Stimulated activated CD4-positive, alpha-beta T cell treated with anti-CD3 and anti-CD28 coated beads, Interleukin-4, amount 100 ng/mL, for 24 hours (primary cell): ENCODE measurements around the gene ATM.
"Not testable (repeated sequence)": the region's sequence is repeated elsewhere in the genome, so short reads cannot be mapped to it uniquely, and the experiment has no call there.

Experiments
- DNase-seq: peaks from one replicate; pipeline ENCODE4 v3.0.0-alpha.2; 2020

ATM gene

DNA sequence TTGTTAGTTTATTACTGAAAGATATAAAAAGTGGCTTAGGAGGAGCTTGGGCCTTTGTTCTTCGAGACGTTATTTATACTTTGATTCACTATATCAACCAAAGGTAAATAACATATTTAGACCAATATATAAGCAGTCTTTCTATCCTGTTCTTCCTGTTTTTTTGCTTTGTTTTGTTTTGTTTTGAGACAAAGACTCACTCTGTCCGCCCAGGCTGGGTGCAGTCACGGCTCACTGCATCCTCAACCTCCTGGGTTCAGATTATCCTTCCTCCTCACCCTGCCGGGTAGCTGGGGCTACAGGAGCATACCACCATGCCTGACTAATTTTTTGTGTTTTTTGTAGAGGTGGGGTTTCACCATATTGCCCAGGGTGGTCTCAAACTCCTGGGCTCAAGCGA lies 66.8 kb downstream of the ATM start:
- no peak for DNase-seq

DNA sequence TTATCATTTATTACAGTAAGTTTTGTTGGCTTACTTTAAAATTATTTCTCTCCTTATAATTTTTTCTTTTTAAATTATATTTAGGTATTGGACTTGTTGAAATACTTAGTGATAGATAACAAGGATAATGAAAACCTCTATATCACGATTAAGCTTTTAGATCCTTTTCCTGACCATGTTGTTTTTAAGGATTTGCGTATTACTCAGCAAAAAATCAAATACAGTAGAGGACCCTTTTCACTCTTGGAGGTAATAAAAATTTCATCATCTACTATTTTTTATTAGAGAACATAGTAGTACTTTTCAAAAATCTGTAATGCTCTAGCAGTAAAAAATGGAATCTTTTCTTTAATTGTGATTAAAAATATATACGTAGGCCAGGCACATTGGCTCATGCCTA lies 70.4 kb downstream of the ATM start:
- DNase-seq = no peak

DNA sequence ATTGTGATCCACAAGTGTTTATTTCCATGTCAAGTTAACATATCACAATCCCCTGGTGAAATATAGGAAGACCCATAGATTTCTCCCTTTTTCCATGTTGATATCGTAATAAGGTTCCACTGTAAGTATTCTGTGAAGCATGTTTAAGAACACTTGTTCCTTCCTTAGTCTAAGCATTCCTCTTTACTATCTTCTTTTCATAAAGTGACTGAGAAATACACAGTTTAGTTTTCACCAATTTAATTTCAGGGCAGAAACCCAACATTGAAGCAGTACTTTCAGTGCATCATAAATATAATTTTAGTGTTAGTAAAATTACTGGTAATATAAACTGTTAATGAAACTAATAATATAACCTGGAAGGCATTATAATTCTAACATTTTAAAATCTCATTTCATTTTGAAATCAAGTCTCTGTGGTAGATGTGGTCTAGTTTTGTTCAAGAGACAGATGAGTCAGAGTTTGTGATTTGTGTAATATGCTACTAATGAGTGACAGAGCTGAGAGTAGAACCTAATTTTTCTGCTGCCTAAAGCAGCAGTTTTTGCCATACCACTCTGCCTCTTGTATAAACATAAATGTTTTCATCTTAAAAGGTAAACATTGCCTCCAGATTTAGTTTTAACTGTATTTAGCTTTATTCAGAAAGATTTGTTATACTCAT lies 79.4 kb downstream of the ATM start:
- no peak for DNase-seq

DNA sequence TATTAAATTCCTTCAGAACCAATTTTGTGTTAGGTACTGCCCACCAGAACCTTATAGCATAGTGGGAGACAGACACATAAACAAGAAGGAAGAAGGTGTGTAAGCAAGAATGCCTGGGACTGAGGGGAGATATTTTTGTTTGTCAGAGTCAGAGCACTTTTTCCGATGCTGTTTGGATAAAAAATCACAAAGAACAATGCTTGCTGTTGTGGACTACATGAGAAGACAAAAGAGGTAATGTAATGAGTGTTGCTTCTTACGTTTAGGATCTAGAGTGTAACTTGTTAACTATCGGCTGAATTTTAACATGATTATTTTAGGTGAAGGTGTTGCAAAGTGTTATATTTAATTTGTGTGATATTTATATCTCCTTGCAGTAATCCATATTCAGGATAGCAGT lies 84.9 kb downstream of the ATM start:
- no peak for DNase-seq

DNA sequence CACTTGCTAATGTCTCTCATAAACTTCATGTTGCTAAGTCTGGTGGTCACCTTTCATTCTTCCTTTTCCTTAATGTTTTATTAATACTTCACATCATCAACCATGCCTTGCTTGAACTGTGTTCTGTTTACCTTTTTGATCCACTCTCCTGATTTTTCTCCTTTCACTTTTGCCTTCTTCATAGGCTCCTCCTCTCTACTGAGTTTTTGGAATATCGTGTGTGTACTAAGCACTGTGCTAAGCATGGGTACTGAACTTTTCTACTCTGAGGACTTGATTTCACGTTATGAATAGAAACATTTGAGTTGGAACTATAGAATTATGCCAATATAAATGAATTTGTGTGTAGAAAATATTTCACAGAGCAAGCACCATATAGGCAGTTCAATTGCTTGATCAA lies 90.6 kb downstream of the ATM start:
- no peak for DNase-seq

DNA sequence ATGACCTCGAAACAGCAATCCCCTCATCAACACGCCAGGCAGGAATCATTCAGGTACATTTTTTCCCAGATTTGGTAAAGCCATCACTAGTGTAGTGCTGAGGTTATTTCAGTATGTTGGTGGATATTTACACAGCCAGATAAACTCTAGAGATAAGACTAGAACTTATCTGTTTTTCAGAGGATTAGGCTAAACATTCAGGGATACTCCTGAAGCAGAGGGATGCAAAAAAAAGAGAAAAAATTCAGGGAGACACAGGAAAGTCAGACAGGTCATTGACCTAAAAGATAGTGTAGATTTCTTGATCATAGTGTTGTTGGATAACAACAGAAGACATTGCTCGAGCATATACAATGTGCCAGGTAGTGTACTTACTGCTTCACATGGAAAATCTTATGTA lies 93.2 kb downstream of the ATM start:
- DNase-seq = no peak

DNA sequence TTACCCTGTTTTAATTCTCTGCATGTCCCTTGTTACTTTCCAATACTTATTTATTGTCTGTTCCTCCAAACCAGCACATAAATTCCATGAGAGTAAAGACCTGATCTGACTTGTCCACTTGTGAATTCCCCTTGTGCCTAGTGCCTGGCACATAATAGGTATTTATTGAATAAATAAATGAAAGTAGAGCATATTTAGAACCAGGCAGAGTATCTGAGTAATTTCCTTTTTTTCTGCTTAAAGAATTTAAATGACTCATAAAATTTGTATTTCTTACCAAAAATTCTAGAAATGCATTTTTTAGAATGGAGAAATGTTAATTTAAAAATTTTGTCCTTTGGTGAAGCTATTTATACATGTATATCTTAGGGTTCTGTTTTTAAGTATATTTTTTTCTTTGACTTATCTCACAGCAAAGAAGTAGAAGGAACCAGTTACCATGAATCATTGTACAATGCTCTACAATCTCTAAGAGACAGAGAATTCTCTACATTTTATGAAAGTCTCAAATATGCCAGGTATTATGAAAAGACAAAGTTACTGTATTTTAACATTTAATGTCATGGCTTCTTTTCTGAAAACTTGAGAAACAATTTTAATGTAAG lies 96.8 kb downstream of the ATM start:
- no peak for DNase-seq

DNA sequence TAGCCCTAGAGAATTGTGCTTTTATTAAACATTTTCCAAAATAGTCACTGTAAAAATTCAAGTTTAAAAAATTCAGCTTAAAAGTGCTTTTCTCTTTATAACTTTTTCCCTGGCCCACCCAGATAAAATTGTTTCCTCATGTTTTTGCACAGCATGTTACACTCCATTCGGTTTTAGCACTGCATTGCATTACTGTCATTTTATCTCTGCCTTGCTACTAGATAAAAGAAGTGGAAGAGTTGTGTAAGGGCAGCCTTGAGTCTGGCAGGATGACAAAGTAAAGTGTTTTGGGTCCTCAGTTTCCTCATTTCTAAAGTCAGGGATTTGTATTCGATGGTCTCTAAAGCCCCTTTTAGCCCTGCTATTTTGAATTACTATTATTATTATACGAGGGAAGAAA lies 99.8 kb downstream of the ATM start:
- no peak for DNase-seq

DNA sequence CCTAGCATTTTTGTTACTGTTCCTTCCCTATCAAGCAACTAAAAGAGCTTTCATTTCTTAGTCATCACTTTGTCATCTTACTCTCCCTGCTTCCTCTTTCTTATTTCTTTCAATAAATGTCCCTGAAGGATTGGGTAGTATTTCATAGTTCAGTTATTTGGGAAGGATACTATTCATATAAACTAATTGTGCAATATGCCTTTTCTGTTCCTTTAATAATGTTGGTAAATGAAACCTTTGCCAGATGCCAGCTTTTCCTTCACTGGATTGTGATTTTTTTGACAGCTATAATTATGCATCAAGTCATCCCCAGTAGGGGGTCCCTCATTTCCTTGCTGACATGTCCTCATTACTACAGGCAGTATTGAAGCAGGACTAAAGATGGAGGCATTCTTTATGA lies 101.7 kb downstream of the ATM start:
- DNase-seq = no peak

DNA sequence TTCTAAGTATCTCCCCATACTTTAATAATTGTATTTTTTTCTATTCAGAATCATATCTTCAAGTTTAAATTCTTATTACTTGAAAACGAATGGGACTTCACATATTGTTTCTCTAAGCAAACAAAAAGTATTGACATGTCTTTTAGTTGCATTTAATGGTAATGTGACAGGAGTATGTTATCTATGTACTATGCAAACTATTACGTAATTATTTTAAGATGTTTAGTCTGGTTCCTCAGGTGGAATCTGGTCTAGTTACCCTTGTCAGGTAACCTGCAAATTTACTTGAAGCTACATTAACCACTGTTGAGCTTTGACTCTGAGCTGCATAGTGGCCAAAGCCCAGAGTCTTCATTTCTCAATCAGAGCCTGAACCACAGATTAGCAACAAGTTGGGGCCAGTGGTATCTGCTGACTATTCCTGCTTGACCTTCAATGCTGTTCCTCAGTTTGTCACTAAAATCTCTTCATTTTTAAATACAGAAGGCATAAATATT lies 110.6 kb downstream of the ATM start:
- DNase-seq = no peak

DNA sequence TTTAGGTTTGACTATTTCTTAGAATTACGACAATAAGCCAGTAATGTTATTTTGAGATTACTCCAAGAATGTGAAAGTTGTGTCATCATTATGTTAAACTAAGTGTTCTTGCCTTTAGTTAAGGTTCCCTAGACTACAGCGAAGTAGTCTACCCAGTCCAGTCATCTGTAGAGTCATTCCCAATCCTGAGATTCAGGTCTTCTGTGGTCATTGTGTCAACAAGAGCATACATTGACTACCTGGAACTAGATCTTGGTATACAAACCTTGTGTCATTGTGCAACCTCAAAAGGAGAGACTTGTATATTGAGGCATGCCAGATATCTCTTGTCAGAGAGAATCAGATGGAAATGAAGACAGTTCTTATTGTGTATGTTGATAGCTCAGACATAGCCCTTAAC lies 115.9 kb downstream of the ATM start:
- no peak for DNase-seq

DNA sequence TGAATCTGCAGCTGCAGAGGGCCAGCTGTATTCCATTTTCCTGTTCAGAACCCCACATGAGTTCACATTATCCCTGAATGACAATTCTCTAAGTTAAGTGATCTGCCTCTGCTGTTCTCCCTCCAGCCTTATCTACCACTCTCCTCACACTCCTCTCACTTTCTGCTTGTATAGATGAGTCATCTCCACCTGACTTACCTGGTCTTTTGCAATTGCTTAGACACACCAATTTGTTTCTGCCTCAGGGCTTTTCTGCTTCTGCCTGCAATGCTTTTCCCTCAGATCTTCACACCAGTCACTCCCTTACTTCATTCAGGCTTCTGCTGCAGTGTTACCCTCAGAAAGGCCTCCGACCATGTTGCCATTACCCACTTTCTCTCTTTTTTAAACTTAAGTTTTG lies 118.1 kb downstream of the ATM start:
- DNase-seq = no peak

DNA sequence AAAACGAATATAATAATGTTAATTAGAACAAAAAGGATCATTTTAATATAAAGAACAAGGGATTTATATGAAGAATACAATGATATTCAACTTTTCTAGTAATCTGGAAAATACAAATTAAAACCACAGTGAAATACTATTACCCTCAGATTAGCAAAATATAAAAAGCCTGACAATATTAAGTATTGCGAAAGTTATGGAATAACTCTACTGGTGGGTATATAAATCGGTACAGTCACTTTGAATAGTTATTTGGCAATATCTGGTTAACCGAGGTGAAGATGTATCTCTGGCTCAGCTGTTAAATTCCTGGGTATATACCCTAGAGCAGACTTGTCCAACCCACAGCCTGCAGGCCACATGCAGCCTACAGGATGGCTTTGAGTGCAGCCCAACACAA lies 118.8 kb downstream of the ATM start:
- no peak for DNase-seq

DNA sequence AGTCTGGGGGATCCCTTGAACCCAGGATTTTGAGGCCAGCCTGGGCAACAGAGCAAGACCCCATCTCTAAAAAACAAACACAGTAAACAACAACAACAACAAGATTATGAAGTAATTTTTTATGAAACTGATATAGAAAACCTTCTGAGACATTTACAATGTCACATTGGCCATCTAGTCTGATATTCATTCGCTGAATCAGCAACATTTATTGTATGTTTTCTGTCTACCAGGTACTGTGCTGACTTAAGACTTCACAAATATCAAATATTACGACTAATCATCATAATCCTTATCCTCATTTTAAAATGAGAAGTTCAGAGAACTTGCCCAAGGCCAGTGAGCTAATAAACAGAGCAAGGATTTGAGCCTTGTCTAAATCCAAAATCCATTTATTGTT lies 120.8 kb downstream of the ATM start:
- no peak for DNase-seq

DNA sequence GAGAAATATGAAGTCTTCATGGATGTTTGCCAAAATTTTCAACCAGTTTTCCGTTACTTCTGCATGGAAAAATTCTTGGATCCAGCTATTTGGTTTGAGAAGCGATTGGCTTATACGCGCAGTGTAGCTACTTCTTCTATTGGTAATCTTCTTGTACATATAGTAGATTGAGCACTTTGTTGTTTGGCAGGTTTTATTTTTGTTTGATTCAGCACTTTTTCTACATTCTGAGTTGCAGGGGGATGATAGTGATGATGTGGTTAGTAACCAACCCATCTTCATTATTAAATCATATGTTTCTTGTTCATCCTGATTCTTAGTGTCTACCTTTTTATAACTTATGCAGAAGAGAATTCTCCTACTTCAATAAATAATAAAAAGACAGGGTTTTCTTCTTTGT lies 122.9 kb downstream of the ATM start:
- DNase-seq = no peak

DNA sequence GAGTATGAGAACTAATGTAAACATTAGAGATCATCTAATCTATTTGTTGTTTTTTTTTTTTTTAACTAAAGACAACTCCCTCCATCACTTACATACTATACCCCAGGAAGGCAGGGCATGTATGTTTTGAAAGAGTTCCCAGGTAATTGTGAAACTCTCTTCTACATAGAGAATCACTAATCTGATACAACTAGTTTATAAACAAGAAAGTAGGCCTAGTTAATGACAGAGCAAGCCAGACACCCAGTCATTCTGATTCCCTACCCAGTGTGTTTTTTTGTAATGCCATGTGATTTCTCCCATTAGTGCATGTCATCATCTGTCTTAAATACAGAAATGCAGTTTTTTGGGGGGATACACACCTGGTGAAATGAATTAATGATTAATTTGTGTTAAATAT lies 123.6 kb downstream of the ATM start:
- DNase-seq = no peak

DNA sequence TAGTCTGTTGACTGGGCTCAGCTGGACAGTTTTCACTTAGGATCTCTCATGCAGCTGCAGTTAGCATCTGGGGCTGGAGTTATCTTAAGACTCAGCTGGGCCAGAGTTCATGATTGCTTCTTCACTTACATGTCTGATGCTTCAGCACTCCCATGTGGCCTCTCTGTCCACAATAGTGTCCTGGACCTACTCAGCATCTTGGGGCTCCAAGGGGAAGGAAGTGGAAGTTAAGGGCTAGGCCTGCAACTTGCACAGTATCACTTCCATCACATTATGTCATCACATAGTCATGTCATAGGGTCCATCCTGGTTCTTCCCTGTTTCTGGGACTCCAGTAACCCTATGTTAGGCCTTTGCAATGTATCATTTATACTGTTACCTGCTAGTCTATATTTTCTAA lies 128.6 kb downstream of the ATM start:
- DNase-seq = no peak

DNA sequence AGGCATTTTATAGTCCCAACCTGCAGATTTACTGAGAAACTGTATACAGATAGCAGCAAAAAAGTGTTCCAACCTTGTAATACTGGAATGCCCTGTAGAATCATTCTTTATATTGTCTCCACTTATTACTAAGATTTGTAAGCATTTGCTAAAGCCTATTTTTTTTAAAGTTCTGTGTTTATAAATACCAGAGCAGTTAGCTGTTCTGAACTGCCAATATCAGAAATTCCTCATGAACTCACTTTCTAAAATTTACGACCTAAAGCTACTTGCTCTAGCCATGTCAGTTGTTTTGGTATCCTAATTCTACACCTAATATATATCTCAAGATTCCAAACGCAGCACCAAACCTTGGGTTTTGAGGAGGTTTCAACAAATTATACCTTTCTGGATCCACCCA lies 141.3 kb downstream of the ATM start:
- DNase-seq = no peak

DNA sequence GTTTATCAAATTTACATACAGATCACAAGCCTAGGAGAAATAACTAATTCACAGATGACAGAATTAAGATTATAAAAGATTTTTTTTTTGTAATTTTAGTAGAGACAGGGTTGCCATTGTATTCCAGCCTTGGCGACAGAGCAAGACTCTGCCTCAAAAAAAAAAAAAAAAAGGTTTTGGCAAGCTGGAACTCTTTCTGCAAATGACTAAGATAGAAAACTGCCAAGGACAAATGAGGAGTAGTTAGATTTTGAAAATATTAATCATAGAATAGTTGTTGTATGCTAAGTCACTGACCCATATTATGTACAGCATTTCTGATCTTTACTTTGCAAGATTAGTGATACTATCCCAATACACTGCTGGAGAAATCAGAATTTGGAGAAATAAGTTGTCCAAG lies 145.3 kb downstream of the ATM start:
- no peak for DNase-seq

DNA sequence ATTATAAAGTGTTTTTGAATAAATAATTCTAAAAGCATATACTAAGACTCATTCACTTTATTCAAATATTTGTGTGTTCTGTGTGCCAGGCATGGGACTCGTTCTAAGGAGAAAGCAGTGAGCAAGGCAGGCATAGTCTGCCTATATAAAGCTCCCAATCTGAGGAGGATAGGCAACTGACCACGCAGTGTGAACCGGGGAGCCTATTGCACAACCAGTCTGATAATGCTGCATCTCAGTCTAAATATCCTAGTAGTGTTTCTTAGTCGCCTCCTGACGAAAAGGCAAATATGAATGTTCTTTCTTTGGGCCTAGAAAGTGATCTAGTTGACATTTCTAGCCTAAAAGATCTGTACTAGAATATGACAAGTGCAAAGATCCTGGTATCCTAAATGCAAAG lies 146.2 kb downstream of the ATM start:
- DNase-seq = no peak

DNA sequence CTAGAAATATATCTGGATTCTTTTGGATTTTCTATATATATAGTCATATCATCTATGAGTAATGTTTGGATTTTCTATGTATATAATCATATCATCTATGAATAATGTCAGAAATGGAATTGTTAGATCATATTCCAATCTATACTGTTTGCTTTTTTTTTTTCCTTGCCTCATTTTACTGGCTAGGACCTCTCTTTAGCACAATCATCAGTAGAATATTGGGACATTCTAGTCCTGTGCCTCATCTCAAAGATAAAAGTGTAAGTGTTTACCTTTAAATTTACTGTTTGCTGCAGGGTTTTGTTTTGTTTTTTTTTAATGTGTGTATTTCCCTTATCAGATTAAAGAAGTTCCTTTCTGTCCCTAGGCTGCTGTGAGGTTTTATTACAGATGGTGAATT lies 147.4 kb downstream of the ATM start:
- DNase-seq = no peak

DNA sequence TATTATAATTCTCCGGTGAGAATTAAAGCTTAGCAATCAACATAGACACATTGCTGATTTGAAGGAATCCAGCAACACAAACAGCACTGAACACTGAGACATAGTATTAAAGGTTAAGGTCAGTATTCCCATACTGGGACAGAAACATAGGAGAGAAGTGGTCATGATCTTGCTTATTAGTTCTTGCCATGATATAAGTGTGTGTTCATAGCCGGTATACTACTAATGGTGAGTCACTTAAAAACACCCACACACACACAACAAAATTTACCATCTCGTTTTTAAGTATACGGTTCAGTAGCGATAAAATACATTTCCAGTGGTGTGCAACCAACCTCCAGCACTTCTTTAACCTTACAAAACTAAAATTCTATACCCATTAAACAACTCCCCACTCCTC lies 148.1 kb downstream of the ATM start:
- DNase-seq = no peak

DNA sequence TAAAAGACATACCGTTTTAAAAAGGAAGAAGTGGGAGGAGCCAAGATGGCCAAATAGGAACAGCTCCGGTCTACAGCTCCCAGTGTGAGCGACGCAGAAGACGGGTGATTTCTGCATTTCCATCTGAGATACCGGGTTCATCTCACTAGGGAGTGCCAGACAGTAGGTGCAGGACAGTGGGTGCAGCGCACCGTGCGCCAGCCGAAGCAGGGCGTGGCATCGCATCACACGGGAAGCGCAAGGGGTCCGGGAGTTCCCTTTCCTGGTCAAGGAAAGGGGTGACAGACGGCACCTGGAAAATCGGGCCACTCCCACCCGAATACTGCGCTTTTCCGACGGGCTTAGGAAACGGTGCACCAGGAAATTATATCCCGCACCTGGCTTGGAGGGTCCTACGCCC lies 150.6 kb downstream of the ATM start:
- not testable (repeated sequence) for DNase-seq

DNA sequence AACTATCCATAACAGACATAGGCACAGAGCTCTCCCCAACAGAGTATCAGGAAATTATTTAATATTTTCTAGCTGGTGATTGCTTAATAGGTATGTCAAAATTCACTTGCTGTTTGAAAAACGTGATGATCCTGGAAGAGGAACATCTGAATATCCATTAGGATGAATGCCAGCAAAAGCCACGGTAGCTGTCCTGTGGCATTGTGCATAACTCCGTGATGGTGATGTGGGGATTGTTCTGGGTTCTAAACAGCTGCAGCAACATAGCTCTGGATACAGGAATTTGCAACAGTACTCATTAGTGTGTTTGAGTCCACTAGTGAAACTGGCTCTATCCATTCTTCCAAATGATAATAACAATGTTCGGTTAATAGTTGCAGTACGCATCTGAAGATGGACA lies 165.7 kb downstream of the ATM start:
- no peak for DNase-seq

DNA sequence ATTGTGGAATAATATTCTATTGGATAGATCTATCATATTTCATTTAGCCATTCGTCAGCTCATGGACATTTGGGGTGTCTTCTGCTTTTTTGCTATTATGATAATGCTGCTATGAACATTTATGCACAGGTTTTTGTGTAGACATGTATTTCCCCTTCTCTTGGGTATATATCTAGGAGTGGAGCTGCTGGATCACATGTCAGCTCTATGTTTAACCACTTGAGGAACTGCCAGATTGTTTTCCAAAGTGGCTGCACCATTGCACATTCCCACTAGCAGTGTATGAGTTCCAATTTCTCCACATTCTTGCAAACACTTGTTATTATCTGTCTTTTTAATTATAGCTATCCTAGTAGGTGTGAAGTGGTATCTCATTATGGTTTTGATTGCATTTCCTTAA lies 169.5 kb downstream of the ATM start:
- no peak for DNase-seq
